Stimulated activated memory B cell treated with anti-CD40 and anti-IgM and Interleukin-4, amounts not matched to agents 10 μg/mL and 1 μg/mL and 100 μg/mL, for 72 hours (primary cell): ENCODE data around the gene IL34.

Experiments used
- ATAC-seq: fragments of 150-1000 bp; cut with Tn5 transposase; 2 replicates; pipeline ENCODE4 v1.10.0; 2021
- H3K27ac Mint-ChIP-seq: one replicate; pipeline ENCODE4 v1.8.0; 2022; ENCODE audit warnings: mild to moderate bottlenecking, mixed read lengths
- H3K27me3 Mint-ChIP-seq: one replicate; pipeline ENCODE4 v1.8.0; 2022; ENCODE audit warnings: mixed read lengths
- H3K36me3 Mint-ChIP-seq: one replicate; pipeline ENCODE4 v1.8.0; 2022; ENCODE audit warnings: mixed read lengths
- H3K4me1 Mint-ChIP-seq: one replicate; pipeline ENCODE4 v1.8.0; 2022; ENCODE audit warnings: mixed read lengths
- H3K4me3 Mint-ChIP-seq: one replicate; pipeline ENCODE4 v1.8.0; 2022; ENCODE audit warnings: mild to moderate bottlenecking, moderate library complexity, mixed read lengths
- H3K9me3 Mint-ChIP-seq: one replicate; pipeline ENCODE4 v1.8.0; 2022; ENCODE audit warnings: mixed read lengths

The IL34 gene

DNA sequence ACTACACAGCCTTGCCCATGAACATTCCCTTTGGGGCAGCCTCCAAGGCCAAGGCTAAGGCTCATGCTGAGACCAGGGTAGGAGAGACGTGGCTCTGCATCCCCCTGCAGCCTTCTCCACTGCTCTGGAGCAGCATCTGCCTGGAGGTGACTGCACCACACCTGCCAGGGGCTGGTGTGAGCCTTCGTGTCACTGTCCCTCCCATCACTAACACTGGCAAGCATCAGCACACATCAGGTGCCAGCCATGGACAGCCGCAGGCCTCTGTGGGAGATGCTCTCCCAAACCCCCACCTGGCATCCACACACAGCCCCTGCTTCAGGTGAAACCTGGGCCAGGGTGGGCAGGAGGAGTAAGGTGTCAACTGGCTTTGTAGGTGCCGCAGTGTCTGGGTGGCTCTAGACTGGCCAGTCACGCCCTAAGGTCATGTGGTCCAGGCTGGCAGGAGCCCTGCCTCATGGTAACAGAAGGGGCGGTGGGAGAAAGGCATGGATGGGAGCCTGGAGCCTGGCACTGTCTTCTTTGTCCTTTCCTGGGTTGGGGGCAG, 57.5 kb downstream of the IL34 start:
- ATAC-seq = no peak
- Mint-ChIP-seq H3K27me3 (no peaks in the 10 kb centered on the region), H3K27ac (no peak overlapping the region), H3K4me3 (no peak overlapping the region), H3K4me1 (peaks cover 7% of the 10 kb centered on the region), H3K9me3 (no peaks in the 10 kb centered on the region), H3K36me3 (peaks cover 34% of the 10 kb centered on the region)

GRCh38 chr16:70704586-70704985, 58.2 kb downstream of the IL34 start:
- no peaks in the 10 kb centered on the region for H3K9me3 Mint-ChIP-seq
- H3K27me3 Mint-ChIP-seq = no peaks in the 10 kb centered on the region
- no peak overlapping the region for H3K4me3 Mint-ChIP-seq
- H3K27ac Mint-ChIP-seq = no peak overlapping the region
- H3K4me1 Mint-ChIP-seq = peaks cover 7% of the 10 kb centered on the region
- ATAC-seq = no peak
- H3K36me3 Mint-ChIP-seq = peaks cover 29% of the 10 kb centered on the region

GRCh38 chr16:70705056-70705455, 58.7 kb downstream of the IL34 start:
- Mint-ChIP-seq H3K4me3 (no peak overlapping the region), H3K4me1 (peaks cover 7% of the 10 kb centered on the region), H3K27ac (no peak overlapping the region), H3K27me3 (no peaks in the 10 kb centered on the region), H3K36me3 (peaks cover 29% of the 10 kb centered on the region), H3K9me3 (no peaks in the 10 kb centered on the region)
- ATAC-seq = no peak

DNA sequence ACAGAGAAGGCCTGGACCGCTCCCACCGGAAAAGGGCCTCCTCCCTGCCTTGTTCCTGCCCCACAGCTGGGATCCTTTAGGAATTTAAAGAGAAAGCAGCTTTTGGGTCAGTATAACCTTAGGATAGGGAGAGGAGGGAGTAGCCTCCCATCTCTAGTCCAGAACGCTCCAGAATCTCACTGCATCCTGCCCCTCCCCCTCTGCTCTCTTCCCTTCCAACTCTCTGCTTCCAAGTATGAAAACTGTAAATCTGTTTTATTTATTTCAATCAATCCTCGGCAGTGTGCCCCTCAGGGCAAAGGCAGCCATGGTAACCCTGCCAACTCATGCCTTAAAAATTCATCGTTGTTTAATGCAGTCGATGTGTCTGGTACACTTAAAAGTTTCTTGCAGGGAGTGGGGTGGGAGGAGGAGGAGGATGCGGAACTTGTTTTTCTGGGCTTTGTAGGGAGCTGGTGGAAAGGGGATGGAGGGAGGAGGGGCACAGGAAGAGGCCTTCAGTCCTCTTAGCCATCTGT, 60.6 kb downstream of the IL34 start:
- Mint-ChIP-seq H3K4me1 (no peaks in the 10 kb centered on the region), H3K27me3 (no peaks in the 10 kb centered on the region)

GRCh38 chr16:70708366-70709246, 62.2 kb downstream of the IL34 start:
- no peak overlapping the region for H3K27ac Mint-ChIP-seq
- ATAC-seq = no peak
- H3K27me3 Mint-ChIP-seq = no peaks in the 10 kb centered on the region
- H3K4me1 Mint-ChIP-seq = no peaks in the 10 kb centered on the region
- no peaks in the 10 kb centered on the region for H3K9me3 Mint-ChIP-seq
- H3K4me3 Mint-ChIP-seq = no peak overlapping the region
- H3K36me3 Mint-ChIP-seq = peaks cover 33% of the 10 kb centered on the region

More for the DNA sequence above, 60.6 kb downstream of the IL34 start:
- no peak overlapping the region for H3K27ac Mint-ChIP-seq
- H3K9me3 Mint-ChIP-seq = no peaks in the 10 kb centered on the region
- ATAC-seq = no peak
- no peak overlapping the region for H3K4me3 Mint-ChIP-seq
- H3K36me3 Mint-ChIP-seq = peaks cover 33% of the 10 kb centered on the region

- Mint-ChIP-seq H3K36me3 (peaks cover 33% of the 10 kb centered on the region), H3K4me1 (no peaks in the 10 kb centered on the region), H3K27ac (no peak overlapping the region), H3K4me3 (no peak overlapping the region), H3K27me3 (no peaks in the 10 kb centered on the region), H3K9me3 (no peaks in the 10 kb centered on the region)
- ATAC-seq = no peak
These were observed 63.1 kb downstream of the IL34 start for GRCh38 chr16:70709457-70709856.

GRCh38 chr16:70709942-70710341, 63.6 kb downstream of the IL34 start:
- H3K4me1 Mint-ChIP-seq = no peaks in the 10 kb centered on the region
- peaks cover 33% of the 10 kb centered on the region for H3K36me3 Mint-ChIP-seq
- no peak overlapping the region for H3K27ac Mint-ChIP-seq
- no peaks in the 10 kb centered on the region for H3K27me3 Mint-ChIP-seq
- no peak overlapping the region for H3K4me3 Mint-ChIP-seq
- no peak for ATAC-seq
- no peaks in the 10 kb centered on the region for H3K9me3 Mint-ChIP-seq
